GM21515 (cell line): ENCODE measurements around the gene LRRK1.

Source experiments
- ATAC-seq: cut with Tn5 transposase; IDR thresholded peaks from one replicate; pipeline ENCODE4 v1.9.1; 2021; ENCODE audit not compliant: unreplicated experiment

The LRRK1 gene

GRCh38 chr15:100931143-100931890, 12.2 kb downstream of the LRRK1 start:
- ATAC-seq, result no peak

- no peak for ATAC-seq
Observed at GRCh38 chr15:100932676-100933348, 13.7 kb downstream of the LRRK1 start.

DNA sequence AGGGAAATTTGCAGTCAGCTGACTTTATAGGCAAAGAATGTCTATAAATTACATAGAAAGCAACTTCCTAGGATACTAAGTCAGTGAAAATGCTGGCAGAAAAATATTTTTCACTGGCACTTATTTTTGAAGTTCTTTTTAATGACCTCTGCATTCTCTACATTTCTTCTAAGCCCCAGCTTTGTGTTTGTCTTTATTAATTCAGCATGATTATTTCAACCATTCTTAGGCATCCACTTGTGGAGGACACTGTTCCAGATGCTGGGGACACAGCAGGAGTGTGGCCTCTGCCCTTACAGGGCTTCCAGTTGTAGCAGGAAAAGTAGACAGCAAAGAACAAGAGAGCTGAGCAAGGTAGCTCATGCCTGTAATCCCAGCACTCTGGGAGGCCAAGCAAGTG, 15.0 kb downstream of the LRRK1 start:
- no peak for ATAC-seq

DNA sequence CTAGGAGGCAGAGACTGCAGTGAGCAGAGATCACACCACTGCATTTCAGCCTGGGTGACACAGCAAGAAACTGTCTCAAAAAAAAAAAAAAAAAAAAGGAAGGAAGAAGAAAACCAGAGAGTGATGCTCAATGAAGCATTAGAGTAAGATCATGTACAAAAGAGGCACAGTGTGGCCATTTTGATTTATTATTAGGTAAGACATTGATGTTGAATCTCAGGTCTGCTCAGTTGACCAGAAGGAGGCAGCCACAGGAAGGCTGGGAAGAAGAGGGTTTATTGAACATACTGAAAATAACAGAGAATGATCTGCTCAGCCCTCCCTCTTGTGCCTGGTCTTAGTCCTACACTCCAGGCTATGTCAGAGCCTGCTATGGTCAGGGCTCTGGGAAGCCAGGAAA, 15.6 kb downstream of the LRRK1 start:
- ATAC-seq, result no peak

- no peak for ATAC-seq
Observed at GRCh38 chr15:100937171-100937570, 18.0 kb downstream of the LRRK1 start.

DNA sequence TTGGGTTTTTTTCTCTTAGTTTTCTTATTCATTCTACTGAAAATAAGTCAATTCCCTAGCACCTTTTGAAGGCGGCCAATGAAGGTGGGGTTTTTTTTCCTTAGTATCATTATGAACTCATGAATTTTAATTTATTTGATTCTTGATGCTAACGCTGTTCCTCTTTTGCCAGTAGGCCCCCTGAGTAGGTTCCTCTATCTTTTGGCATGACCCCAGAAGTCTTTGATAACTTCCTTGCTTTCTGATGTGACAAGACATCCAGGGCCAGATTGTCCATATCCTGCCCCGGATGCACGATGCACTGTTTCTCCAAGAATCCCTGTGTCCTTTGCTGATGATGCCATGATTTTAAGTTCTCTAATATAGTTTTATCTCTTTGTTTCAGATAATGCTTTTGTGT, 20.6 kb downstream of the LRRK1 start:
- ATAC-seq, result no peak

DNA sequence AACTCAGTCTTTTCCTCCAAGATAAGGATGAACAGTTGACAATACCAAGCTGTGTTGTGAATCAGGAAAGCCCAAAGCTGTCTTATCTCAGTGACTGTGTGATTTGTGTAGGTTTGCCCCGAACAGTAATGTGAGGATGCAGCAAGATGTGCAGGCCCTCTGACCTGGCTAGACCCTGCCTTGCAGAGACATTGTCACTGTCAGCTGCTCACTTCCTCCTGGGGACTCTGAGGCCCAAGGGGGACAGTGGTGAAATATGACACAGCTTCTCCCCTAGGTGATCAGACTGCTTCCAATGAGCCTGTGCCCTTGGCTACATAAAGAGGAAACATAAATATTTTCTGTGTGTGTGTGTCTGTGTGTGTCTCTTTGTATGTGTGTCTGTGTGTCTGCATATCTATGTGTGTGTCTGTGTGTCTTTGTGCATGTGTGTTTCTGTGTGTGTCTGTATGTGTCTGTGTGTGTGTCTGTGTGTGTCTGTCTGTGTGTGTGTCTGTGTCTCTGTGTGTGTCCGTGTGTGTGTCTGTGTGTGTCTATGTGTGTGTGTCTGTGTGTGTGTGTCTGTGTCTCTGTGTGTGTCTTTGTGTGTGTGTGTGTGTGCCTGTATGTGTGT, 21.7 kb downstream of the LRRK1 start:
- peak; percentile 74 for ATAC-seq

GRCh38 chr15:100941536-100941935, 22.4 kb downstream of the LRRK1 start:
- peak; percentile 53 for ATAC-seq

DNA sequence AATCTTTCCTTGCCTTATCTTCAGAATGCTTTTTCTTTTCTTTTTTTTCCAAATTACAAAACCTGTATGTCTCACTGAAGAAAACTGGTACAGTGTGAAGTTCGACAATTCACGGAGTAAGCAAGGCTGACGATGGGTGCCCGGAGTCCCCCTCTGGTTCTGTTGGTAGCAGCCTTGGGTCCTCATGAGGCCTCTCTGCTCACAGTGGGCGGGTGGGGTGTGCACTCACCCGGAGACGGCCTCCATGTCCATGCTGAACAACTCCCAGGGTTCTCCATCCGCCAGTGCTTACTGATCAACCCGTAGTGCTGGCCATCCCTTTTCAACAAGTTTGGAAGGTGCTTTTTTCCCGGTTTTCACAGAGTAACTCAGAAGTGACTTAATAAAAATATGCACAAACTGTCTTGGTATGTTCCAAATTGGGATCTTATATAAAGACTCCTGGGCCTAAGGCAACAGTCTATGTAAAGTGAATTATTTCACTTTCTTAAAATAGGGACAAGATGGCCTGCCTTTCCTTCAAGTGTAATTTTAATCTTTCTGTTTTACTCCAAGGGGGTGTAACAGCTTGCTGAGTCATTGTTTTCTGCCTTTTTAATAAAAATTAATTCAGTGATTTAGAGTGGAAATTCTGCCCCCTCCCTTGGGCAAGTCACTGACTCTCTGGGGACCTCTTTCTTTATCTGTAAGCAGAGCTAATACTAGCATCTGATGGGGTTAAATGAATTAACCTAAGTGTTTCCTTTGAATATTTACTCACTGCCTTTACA, 23.7 kb downstream of the LRRK1 start:
- ATAC-seq, result no peak

DNA sequence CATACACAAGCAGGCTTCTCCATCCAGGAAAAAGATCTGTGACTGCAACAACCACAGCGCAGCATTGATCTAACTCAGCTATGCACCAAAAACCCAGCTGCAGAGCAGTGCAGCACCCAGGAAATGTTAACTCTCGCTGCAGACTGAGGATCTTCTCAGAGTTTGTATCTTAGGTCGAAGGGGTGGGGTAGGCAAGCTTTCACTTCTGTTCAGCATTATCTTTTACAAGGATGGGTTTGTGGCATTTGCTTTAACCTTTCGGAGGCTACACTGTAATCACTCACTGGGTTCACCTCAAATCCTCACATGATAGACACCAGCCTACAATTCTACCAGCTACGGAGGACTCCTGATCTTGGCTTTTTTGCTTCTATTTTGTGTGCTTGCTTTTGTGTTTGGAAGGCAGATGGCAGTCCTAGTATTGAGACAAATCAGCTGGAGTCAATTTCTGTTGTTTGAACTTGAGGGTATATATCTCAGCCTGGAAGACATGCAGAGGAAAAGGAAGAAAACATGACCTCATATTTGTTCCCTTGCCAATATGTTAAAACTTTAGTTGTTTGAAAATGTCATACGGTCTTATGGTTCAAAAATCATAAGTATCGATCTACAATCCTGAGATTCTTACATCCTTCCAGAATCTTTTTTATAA, 25.2 kb downstream of the LRRK1 start:
- ATAC-seq, result no peak

- ATAC-seq, result no peak
Observed at GRCh38 chr15:100944986-100945385, 25.8 kb downstream of the LRRK1 start.

- no peak for ATAC-seq
Observed at GRCh38 chr15:100947760-100948429, 28.7 kb downstream of the LRRK1 start.

- no peak for ATAC-seq
Observed at GRCh38 chr15:100948430-100948762, 29.2 kb downstream of the LRRK1 start.

DNA sequence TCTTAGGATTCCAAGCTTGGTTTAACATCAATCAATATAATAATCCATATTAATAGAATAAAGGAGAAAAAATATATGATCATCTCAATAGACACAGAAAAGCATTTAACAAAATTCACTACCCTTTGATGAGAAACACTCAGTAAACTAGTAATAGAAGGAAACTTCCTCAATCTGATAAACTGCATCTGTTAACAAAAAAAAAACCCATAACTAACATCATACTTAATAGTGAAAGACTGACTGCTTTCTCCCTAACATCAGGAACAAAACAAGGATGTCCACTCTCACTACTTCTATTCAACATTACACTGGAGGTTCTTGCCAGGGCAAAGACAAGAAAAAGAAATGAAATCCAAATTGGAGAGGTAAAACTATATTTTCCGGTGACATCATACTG, 30.5 kb downstream of the LRRK1 start:
- ATAC-seq, result no peak

DNA sequence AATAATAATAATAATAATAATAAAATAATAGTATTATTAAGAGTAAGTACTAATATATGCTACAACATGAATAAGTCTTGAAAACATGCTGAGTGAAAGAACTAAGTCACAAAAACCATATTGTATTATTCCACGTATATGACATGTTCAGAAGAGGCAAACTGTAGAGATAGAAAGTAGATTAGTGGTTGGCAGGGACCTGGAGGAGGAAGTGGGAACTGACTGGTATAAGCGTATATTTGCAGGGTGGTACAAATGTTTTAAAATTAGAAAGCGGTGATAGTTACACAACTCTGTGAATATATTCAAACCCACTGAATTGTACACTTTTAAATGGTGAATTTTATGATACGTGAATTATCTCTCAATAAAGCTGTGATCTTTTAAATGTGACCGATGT, 32.8 kb downstream of the LRRK1 start:
- no peak for ATAC-seq

GRCh38 chr15:100952566-100952965, 33.4 kb downstream of the LRRK1 start:
- no peak for ATAC-seq

DNA sequence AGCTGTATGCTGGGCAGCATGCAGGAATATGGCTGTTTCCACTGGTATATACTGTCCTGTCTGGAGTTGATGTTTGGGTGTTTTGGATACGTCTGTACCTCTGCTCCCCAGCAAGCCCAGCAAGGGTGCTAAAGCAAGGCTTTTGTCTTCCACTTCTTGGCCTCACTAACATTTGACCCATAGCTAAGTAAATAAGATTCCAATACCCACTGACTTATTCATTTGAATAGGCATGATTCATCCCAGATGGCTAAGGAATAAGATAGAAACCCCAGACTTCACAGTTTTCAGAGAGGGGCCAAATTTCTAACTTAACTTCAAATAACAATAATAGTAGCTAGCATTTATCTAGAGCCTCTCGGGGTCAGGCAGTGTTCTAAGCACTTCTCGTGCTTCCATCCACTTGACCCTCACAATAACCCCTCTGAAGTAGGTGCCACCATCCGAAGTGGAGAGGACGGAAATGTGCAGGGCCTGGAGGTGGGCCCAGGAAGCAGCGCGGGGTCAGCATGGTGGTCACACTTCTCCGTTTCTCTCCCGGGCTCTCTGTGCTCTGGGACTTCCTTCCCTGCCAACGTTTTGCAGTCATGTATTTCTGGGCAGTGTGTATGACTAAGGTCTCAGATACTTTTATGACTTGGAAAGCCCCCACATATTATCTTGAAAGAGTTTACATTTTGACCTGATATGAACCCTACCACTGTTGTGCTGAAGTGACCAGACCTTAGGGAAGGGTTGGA, 39.3 kb downstream of the LRRK1 start:
- no peak for ATAC-seq

DNA sequence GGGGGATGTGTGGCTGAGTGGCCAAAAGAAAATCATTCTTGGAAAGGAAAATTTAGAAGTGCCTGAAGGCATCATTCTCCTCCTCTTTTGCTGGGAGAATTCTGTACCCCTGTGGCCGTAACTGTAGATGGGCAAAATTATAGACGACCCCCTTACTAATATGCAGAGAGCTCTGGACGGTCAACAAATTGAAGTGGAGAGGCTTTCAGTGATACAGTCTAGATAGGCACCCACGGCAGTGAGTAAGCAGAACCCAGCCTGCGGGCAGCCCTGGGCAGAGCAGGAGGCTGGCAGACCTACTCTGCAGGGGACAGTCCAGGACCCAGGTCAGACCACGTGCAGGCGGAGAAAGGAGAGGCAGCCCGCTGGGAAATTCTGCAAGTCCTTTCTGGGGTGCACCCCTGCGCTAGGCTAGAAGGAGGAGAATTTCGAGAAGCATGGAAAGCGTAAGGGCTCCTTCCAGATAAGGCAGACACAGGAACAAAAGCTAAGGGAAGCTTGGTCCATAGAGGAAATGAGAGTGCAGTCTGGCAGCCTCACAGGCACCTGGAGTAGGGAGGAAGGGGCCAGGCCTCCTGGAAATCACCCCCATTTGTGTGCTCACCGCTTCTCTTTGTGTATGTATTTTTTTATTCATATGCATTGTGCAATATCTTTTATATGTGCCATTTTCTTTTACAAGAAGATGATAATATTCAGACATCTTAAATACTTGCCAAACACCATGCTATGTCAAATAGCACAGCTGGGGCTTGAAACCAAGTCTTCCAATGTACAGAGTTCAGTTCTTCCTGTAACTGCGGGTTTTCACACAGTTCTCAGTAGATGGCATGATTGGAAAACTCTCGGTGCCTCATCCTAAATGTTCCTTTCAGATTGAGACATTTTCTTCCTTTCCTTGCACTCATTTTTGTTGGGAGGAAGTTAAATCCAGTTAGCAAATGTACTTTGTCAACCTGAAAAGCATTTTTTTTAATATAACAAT, 40.2 kb downstream of the LRRK1 start:
- ATAC-seq, result no peak

GRCh38 chr15:100966997-100967396, 47.8 kb downstream of the LRRK1 start:
- no peak for ATAC-seq
